Glomerular visceral epithelial cell (primary cell): ENCODE measurements around the gene POLR2C.
"Not testable (repeated sequence)": the region's sequence is repeated elsewhere in the genome, so short reads cannot be mapped to it uniquely, and the experiment has no call there.

Experiments used
- DNase-seq: peaks from one replicate; pipeline ENCODE4 v3.0.0-alpha.2; 2016; ENCODE audit errors: extremely low spot score

The POLR2C gene

DNA sequence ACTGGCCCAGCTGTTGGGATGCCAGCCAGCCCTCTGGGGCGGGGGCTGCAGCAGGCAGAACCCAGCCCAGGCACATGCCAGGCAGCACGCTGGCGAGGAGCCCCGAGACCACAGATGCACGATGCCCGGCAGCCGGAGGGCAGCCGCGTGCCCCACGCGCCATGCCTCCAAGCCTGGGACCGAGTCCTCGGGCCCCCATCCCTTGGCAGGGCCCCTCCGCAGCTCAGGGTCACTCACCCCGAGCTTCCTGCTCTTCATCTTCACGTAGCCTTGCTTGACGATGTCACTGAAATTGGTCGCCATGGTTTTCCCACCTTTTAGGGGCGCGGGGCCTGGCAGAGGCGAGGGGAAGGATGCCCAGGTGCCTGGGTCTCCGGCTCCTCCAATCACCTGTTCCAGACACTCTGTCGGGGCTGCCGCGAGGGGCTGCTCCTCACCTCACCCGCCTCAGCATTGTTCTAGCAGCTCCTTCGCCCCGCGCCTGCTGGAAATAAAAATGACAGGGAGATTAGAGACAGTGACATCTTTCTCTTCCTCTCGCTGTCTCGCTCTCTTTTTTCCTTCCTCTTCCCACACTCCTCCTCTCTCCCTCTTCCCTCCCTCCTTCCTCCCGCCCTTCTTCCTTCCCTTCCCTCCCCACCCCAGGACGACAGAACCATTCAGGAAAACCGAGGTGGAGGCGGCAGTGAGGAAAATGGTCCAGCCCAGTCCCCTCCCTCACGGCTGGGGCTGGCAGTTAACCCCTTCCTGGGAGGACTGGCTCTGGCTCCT lies 16.9 kb downstream of the POLR2C start:
- peak; percentile 73 for DNase-seq

- peak; percentile 83 for DNase-seq
Measured at GRCh38 chr16:57479976-57480753, 17.7 kb downstream of the POLR2C start.

DNA sequence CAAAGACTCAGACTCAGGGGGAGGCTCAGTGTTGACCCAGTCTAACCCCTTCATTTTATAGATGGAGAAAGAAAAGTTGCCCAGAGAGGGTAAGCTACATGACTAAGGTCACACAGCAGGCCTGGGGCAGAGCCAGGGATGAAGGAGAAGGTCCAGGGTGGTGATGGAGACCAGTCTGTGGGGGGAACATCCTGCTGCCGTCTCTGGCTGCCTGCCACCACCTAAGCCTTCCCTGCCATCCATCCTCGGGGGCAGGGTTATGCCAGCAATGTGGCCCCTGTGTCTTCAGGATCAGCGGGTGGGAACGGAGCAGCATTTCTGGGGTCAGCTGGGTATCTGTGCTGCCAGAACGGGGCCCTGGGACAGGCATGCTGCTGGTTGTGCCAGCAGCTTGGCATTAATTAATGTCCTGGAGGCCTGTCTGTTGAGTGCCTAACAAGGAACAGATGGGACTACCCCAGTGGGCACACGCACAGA lies 18.3 kb downstream of the POLR2C start:
- DNase-seq = no peak

GRCh38 chr16:57481421-57481820 lies 18.9 kb downstream of the POLR2C start:
- no peak for DNase-seq

GRCh38 chr16:57482845-57483545 lies 20.5 kb downstream of the POLR2C start:
- no peak for DNase-seq

- no peak for DNase-seq
Measured at GRCh38 chr16:57483725-57484514, 21.4 kb downstream of the POLR2C start.

DNA sequence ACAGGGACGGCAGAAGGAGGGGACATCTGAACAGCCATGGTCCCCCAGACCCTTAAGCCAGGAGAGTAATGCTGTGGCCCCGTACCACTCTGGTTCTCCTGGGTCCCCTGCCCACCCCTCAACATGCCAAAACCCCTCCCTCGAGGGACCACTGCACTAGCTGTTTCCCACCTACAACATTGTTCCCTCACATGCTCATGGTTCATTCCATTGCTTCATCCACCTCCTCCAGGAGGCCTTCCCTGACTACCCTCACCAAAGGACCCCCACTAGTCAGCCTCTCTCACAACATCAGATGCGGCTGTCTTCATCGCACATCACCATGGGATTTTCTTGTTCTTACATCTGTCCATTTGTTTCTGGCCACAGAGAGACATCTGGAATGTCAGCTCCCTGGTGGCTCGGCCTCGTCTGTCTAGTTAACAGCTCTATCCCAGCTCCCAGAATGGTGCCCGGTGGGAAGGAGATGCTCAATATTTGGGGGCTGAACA lies 22.1 kb downstream of the POLR2C start:
- DNase-seq = no peak

DNA sequence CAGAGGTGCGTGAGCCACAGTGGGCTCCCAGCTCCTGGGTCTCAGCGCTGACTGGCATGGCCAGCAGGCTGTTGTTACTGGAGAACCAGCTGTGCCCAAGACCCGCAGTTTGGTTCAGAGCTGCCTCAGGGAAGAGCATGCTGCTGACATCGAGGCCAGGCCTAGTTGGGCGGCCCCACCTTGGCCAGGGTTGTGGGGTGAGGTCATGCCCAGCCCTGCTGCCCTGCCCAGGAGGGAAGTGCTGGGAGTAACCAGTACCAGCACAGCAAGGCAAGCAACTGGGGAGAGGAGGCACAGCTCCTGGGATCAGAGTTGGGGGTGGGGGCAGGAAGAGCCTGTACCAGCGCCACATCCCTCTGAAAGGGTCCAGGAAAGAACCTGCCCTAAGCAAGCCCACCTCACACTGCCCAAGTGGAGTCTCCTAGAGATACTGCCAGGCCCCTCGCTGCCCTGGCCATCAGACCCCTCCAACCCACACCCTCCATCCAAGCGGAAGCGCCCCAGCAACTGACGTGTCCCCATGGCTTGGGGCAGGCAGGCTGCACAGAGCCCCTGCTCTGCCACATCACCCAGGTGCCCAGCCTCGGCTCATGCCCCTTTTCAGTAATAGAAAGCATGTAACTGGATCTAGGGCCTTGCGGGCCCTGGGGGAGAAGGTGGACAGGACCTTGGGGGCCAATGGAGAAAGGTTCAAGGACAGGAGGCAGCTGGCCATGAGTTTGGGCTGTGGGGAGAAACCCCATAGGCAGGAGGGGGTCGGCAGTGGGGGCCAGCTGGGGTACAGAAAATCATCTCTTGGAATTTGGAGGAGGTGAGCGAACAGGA lies 22.8 kb downstream of the POLR2C start:
- peak; percentile 16 for DNase-seq

DNA sequence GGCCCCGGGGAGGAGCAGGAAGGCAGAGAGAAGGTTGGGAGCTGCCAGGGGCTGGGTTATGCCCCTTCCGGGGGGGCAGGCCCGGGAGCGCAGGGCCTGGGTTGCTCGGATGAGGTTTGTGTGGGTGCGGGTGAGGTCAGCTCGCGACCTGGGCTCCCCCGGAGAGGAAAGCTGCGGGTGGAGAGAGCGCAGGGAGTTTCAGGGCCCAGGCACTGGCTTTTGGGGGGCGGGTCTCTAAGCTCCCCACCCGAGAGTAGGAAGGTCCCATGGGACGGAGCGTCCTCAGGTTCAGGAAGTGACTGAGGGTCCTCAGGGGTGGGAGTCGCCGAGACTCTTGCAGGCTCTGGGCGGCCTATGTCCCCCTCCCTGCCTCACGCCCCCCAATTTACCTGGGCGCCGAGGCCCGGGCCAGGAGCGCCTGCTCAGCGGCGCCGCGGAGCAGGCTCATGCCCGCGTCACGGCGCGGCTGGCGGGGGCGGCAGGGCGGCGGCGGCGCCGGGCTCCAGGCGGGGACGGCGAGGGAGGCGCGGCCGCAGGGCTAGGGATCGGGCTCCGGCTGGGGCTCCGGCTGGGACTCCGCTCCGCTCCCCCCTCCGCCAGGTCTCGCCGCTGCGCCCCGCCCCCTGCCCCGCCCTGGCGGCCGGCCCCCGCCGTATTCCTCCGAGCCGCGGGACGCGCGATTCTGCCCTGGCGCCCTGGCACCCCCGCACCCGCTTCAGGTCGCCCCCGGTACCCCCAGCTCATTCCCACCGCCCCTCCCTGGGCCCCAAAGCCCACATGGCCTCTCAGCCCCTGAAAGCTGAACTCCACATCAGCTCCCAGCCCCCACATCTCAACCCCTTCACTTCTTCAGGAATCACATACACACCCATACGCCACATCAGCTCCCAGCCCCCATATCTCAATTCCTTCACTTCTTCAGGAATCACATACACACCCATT lies 23.7 kb downstream of the POLR2C start, which contains the start of gene DOK4:
DOK4 (minus strand) TSS at position 578 of the 942 bp plus-strand sequence. CDS start 6,986 bp downstream, outside the sequence.
- peak; percentile 73 for DNase-seq

DNA sequence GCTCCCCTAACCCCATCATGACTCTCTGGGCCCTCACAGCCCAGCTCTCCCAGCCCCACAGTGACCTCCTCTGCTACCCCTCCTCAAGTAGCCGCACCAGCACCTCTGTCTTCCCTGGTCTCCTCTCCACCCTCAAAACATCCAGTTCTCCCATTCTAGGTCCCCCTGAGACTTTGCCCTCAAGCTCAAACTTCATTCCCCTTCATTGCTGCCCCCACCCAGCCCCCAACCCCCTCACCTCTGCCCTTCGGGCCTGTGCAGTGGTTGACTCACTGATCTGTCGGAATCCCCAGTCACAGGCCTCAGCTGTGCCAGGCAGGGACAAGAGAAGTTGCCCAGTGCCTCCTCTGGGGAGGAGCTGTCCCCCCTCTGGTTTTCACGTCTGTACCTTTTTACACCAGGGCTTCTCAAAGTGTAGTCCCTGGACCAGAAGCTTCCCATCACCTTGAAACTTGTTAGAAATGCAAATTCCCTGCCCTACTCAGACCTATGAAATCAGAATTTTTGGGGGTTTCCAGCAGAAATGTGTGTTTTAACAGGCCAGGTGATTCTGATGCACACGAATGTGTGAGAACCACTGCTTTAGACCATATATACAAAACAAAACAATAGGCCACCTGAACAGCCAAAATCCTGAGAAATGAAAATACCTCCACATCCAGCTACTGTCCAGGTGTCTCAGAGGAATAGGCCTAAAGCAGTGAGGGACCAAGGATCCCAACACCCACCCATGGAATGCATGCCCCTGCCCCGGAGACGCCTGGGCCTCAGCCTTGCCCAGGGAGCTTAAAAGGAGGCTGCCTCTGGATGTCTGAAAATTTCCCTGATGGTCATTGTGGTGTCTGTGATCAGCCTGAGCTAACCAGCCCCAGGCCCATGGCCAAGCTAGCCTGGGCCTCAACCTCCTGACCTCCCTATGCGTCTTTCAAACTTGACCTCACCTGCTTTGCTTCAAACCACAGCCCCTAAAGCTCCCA lies 24.7 kb downstream of the POLR2C start:
- no peak for DNase-seq

GRCh38 chr16:57489229-57489628 lies 26.8 kb downstream of the POLR2C start:
- DNase-seq = no peak

- no peak for DNase-seq
Measured at GRCh38 chr16:57493767-57494166, 31.3 kb downstream of the POLR2C start.

GRCh38 chr16:57497121-57497520 lies 34.6 kb downstream of the POLR2C start:
- DNase-seq = no peak

GRCh38 chr16:57498031-57498430 lies 35.6 kb downstream of the POLR2C start:
- DNase-seq = no peak

- DNase-seq = not testable (repeated sequence)
Measured at GRCh38 chr16:57499941-57500340, 37.5 kb downstream of the POLR2C start.

DNA sequence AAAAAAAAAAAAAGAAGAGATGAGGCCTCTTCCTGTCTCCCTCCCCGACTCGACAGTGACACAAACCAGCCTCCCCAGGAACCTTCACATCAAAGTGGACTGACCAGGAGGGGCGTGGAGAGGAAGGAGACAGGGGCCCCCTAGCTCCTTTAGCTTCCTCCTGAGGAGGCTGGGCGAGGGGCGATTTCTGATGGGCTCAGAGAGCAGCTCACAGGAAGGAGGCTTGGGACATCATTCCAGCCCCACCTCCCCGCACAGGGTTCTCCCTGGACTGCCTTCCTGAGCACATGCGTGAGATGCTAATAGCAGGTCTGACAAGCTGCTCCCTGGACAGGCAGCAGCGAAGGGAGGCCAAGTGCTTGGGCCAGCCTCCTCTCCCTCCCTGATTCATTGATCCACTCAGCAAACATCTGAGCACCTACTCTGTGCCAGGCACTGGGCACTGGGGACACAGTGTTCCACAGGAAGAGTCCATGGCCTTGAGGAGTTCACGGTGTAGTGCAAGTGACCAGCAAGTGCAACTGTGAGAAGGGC lies 38.2 kb downstream of the POLR2C start:
- no peak for DNase-seq

GRCh38 chr16:57501492-57501891 lies 39.0 kb downstream of the POLR2C start:
- no peak for DNase-seq
